IMR-90 (cell line): ENCODE results near the gene DEDD2. TPM values are rescaled to one million over a fixed set of nuclear protein-coding genes. Genes with fewer than 3 reads are reported as not detected.

Experiments used
- ATAC-seq: fragments of 200-7000 bp; cut with Tn5 transposase; 2 replicates; pipeline ENCODE4 v1.9.1; 2020; ENCODE audit warnings: low read depth, mild to moderate bottlenecking, moderate library complexity
- Bru-seq: library from RNA; stranded (reverse); fragments of 400-500 nt; gene quantifications from one replicate; lab custom pipeline; 2021; lab: Mats Ljungman, UMichigan
- BruChase-seq, 2 experiments: library from RNA; stranded (reverse); fragments of 400-500 nt; gene quantifications; one replicate each; lab custom pipeline; 2021; lab: Mats Ljungman, UMichigan
- BruUV-seq: library from RNA; stranded (reverse); fragments of 400-500 nt; replicated peaks from 2 replicates; lab custom pipeline; 2021; lab: Mats Ljungman, UMichigan
- CTCF ChIA-PET: fragments of 300-600 bp; formaldehyde crosslinking; extraction: SDS; loops from one replicate; lab custom pipeline; 2021; ENCODE audit warnings: antibody characterized with exemption; lab: Yijun Ruan, JAX
- POLR2A ChIA-PET: fragments of 300-600 bp; sonication (Branson Sonifier 250); formaldehyde crosslinking; loops from one replicate; lab custom pipeline; 2022; ENCODE audit warnings: antibody characterized with exemption; ENCODE audit not compliant: unreplicated experiment; lab: Charles Lee
- DNase-seq: peaks from one replicate; pipeline ENCODE4 v3.0.0; 2013
- H2AFZ ChIP-seq: replicated peaks from 2 replicates; pipeline ENCODE3; 2013; ENCODE audit warnings: low read length, mild to moderate bottlenecking; ENCODE audit not compliant: poor library complexity
- H2AK5ac ChIP-seq: 2 replicates; pipeline ENCODE4 v1.6.1; 2013; ENCODE audit warnings: low read depth, low read length, inconsistent platforms
- H2AK9ac ChIP-seq: replicated peaks from 2 replicates; pipeline ENCODE3; 2013; ENCODE audit warnings: mild to moderate bottlenecking, low read depth, low read length, moderate library complexity; ENCODE audit not compliant: poor library complexity
- H2BK120ac ChIP-seq: 2 replicates; pipeline ENCODE4 v1.6.1; 2013; ENCODE audit warnings: low read depth, low read length, inconsistent platforms
- H2BK15ac ChIP-seq: 3 replicates; pipeline ENCODE4 v1.6.1; 2013; ENCODE audit warnings: low read depth, low read length, inconsistent platforms
- H2BK20ac ChIP-seq: 2 replicates; pipeline ENCODE4 v1.6.1; 2013; ENCODE audit warnings: low read depth, mild to moderate bottlenecking, inconsistent platforms, low read length, moderate library complexity
- H2BK5ac ChIP-seq: 2 replicates; pipeline ENCODE4 v1.6.1; 2013; ENCODE audit warnings: mild to moderate bottlenecking, low read depth, low read length, inconsistent platforms; ENCODE audit not compliant: poor library complexity, severe bottlenecking
- H3K14ac ChIP-seq: replicated peaks from 2 replicates; pipeline ENCODE4 v1.6.1; 2013; ENCODE audit warnings: low read depth, low read length, inconsistent platforms
- H3K18ac ChIP-seq: 2 replicates; pipeline ENCODE4 v1.6.1; 2013; ENCODE audit warnings: low read depth, low read length, control low read depth
- H3K23ac ChIP-seq: 2 replicates; pipeline ENCODE4 v1.6.1; 2013; ENCODE audit warnings: low read depth, low read length, inconsistent platforms
- H3K27ac ChIP-seq: 2 replicates; pipeline ENCODE4 v1.5.1; 2013; ENCODE audit warnings: mild to moderate bottlenecking, control low read depth, low read length; ENCODE audit not compliant: insufficient read depth
- H3K27me3 ChIP-seq: 2 replicates; pipeline ENCODE4 v1.6.1; 2013; ENCODE audit warnings: low read length; ENCODE audit not compliant: control insufficient read depth, insufficient read depth
- H3K36me3 ChIP-seq: 2 replicates; pipeline ENCODE4 v1.6.1; 2013; ENCODE audit warnings: low read length, mixed read lengths; ENCODE audit not compliant: control insufficient read depth, insufficient read depth
- H3K4ac ChIP-seq: 2 replicates; pipeline ENCODE4 v1.6.1; 2013; ENCODE audit warnings: low read depth, low read length, inconsistent platforms
- H3K4me1 ChIP-seq: 2 replicates; pipeline ENCODE4 v1.6.1; 2013; ENCODE audit warnings: low read length, mixed read lengths; ENCODE audit not compliant: control insufficient read depth, insufficient read depth
- H3K4me2 ChIP-seq: 2 replicates; pipeline ENCODE4 v1.6.1; 2013; ENCODE audit warnings: low read depth, mild to moderate bottlenecking, control low read depth, low read length, moderate library complexity
- H3K4me3 ChIP-seq: 2 replicates; pipeline ENCODE4 v1.5.1; 2013; ENCODE audit warnings: low read depth, mild to moderate bottlenecking, control low read depth, low read length, moderate library complexity; ENCODE audit not compliant: insufficient read depth
- H3K56ac ChIP-seq: 2 replicates; pipeline ENCODE4 v1.6.1; 2013; ENCODE audit warnings: low read length, inconsistent platforms; ENCODE audit not compliant: insufficient read depth; ENCODE audit errors: extremely low read depth
- H3K79me1 ChIP-seq, 2 experiments: 2 replicates each; pipeline ENCODE4 v1.6.1; 2013; ENCODE audit warnings: low read length in 2 of 2, inconsistent platforms in 1 of 2, low read depth in 1 of 2
- H3K9ac ChIP-seq: 2 replicates; pipeline ENCODE4 v1.6.1; 2013; ENCODE audit warnings: low read depth, low read length, control low read depth
- H3K9me1 ChIP-seq: 2 replicates; pipeline ENCODE4 v1.6.1; 2013; ENCODE audit warnings: low read length, inconsistent platforms; ENCODE audit not compliant: insufficient read depth
- H3K9me3 ChIP-seq: 2 replicates; pipeline ENCODE4 v1.6.1; 2013; ENCODE audit warnings: low read length; ENCODE audit not compliant: control insufficient read depth, insufficient read depth
- H4K20me1 ChIP-seq: 2 replicates; pipeline ENCODE4 v1.6.1; 2013; ENCODE audit warnings: low read length, inconsistent platforms; ENCODE audit not compliant: insufficient read depth
- H4K5ac ChIP-seq: 2 replicates; pipeline ENCODE4 v1.6.1; 2013; ENCODE audit warnings: mild to moderate bottlenecking, low read depth, low read length, control low read depth
- H4K8ac ChIP-seq, 2 experiments: 2 replicates each; pipeline ENCODE4 v1.6.1; 2013; ENCODE audit warnings: low read depth in 2 of 2, low read length in 2 of 2, control low read depth in 1 of 2, inconsistent platforms in 1 of 2
- H4K91ac ChIP-seq: 2 replicates; pipeline ENCODE4 v1.6.1; 2013; ENCODE audit warnings: low read depth, low read length, inconsistent platforms; ENCODE audit not compliant: insufficient read depth
- BHLHE40 ChIP-seq: fragments of 150-350 bp; IDR thresholded peaks from 2 replicates; pipeline ENCODE4 v1.6.1; 2016; ENCODE audit warnings: mild to moderate bottlenecking, low read depth, low read length
- CEBPB ChIP-seq: IDR thresholded peaks from 2 replicates; pipeline ENCODE4 v1.6.1; 2012; ENCODE audit warnings: low read depth, low read length, improper control_type of control experiment
- CHD1 ChIP-seq: IDR thresholded peaks from 2 replicates; pipeline ENCODE4 v1.6.1; 2012; ENCODE audit warnings: low read depth, low read length, improper control_type of control experiment
- CTCF ChIP-seq: conservative IDR thresholded peaks from 2 replicates; pipeline ENCODE4 v1.5.1; 2012; ENCODE audit warnings: mild to moderate bottlenecking, low read depth, low read length, improper control_type of control experiment
- FOS ChIP-seq: fragments of 150-350 bp; IDR thresholded peaks from 2 replicates; pipeline ENCODE4 v1.6.1; 2016; ENCODE audit warnings: low read depth, low read length
- MAFK ChIP-seq: IDR thresholded peaks from 2 replicates; pipeline ENCODE4 v1.6.1; 2012; ENCODE audit warnings: low read depth, low read length, improper control_type of control experiment
- MAZ ChIP-seq: IDR thresholded peaks from 2 replicates; pipeline ENCODE4 v1.6.1; 2012; ENCODE audit warnings: low read depth, mild to moderate bottlenecking, low read length, improper control_type of control experiment, moderate library complexity, borderline replicate concordance
- NFE2L2 ChIP-seq: fragments of 150-350 bp; IDR thresholded peaks from 2 replicates; pipeline ENCODE4 v1.6.1; 2016; ENCODE audit warnings: low read depth, mild to moderate bottlenecking, low read length
- POLR2A ChIP-seq: IDR thresholded peaks from 2 replicates; pipeline ENCODE4 v1.6.1; 2012; ENCODE audit warnings: mild to moderate bottlenecking, low read depth, low read length
- RAD21 ChIP-seq: IDR thresholded peaks from 2 replicates; pipeline ENCODE4 v1.6.1; 2012; ENCODE audit warnings: low read length, improper control_type of control experiment
- RCOR1 ChIP-seq: IDR thresholded peaks from 2 replicates; pipeline ENCODE4 v1.6.1; 2012; ENCODE audit warnings: mild to moderate bottlenecking, low read length, improper control_type of control experiment; ENCODE audit not compliant: insufficient replicate concordance
- USF2 ChIP-seq: fragments of 150-350 bp; IDR thresholded peaks from 2 replicates; pipeline ENCODE4 v1.6.1; 2017; ENCODE audit warnings: mild to moderate bottlenecking, antibody characterized with exemption, low read length, low read depth
- whole genome bisulfite sequencing, 2 experiments: methylation state at CpG; one replicate each; pipeline versions ENCODE4 v1.1.5 to v1.1.7; 2013; ENCODE audit warnings: missing lambda C conversion rate in 2 of 2; ENCODE audit not compliant: insufficient read length in 1 of 2; ENCODE audit errors: extremely low coverage in 2 of 2; 5-methylcytosine and 5-hydroxymethylcytosine counted together
- dilution Hi-C: fragments of 300-500 bp; cut with HindIII; formaldehyde crosslinking; loops from one replicate; pipeline ENCODE4 v1.14.3; 2018; ENCODE audit warnings: low sequenced_read_pairs; ENCODE audit not compliant: unreplicated experiment
- in situ Hi-C: fragments of 300-500 bp; cut with MboI; formaldehyde crosslinking; loops from 3 replicates; pipeline ENCODE4 v1.14.3; 2019; ENCODE audit warnings: low sequenced_read_pairs, inconsistent platforms, mixed read lengths
- intact Hi-C: fragments of 100-400 bp; cut with micrococcal nuclease; formaldehyde crosslinking; loops from 2 replicates; pipeline ENCODE4 v1.10.0; 2022
- long read RNA-seq: library from polyadenylated mRNA; unstranded; transcript quantifications from one replicate; pipeline ENCODE4 v2.0.0, GENCODE V29; 2021; ENCODE audit not compliant: unreplicated experiment
- polyA plus RNA-seq, 3 experiments: library from polyadenylated mRNA; depleted of rRNA; stranded (reverse); fragments of >200 nt; gene quantifications; 2 replicates each; pipeline ENCODE4 v1.2.3, GENCODE V29; 2012; ENCODE audit warnings: low replicate concordance in 1 of 3
- total RNA-seq: library from RNA; depleted of rRNA; stranded (reverse); fragments of >200 nt; gene quantifications from 2 replicates; pipeline ENCODE4 v1.2.3, GENCODE V29; 2012; rRNA removed

The DEDD2 gene
- 8.1 and 8.2 TPM in 2 replicates for total RNA-seq
- polyA plus RNA-seq (2012; rRNA removed), result 21.0 and 26.1 TPM in 2 replicates
- 28.9 and 45.6 TPM in 2 replicates for polyA plus RNA-seq (2012; cell fraction: cytosol; rRNA removed)
- 21.5 and 40.6 TPM in 2 replicates for polyA plus RNA-seq (2012; cell fraction: nucleus; rRNA removed; ENCODE audit: low replicate concordance)
- Bru-seq, nascent RNA, result percentile 58 among the genes with signal in this experiment
- percentile 59 among the genes with signal in this experiment for BruChase-seq, experiment 1, labeled RNA remaining after a 6-hour chase
- percentile 59 among the genes with signal in this experiment for BruChase-seq, experiment 2, labeled RNA remaining after a 2-hour chase
- long read RNA-seq, transcript DEDD2-205 (5 exons, 1,183 nt), result major isoform, 14 of 38 reads
- long read RNA-seq, partial matches to known transcripts, result 7 of 38 reads
- long read RNA-seq, other reads (novel, unspliced or antisense), result 10 of 38 reads

DNA sequence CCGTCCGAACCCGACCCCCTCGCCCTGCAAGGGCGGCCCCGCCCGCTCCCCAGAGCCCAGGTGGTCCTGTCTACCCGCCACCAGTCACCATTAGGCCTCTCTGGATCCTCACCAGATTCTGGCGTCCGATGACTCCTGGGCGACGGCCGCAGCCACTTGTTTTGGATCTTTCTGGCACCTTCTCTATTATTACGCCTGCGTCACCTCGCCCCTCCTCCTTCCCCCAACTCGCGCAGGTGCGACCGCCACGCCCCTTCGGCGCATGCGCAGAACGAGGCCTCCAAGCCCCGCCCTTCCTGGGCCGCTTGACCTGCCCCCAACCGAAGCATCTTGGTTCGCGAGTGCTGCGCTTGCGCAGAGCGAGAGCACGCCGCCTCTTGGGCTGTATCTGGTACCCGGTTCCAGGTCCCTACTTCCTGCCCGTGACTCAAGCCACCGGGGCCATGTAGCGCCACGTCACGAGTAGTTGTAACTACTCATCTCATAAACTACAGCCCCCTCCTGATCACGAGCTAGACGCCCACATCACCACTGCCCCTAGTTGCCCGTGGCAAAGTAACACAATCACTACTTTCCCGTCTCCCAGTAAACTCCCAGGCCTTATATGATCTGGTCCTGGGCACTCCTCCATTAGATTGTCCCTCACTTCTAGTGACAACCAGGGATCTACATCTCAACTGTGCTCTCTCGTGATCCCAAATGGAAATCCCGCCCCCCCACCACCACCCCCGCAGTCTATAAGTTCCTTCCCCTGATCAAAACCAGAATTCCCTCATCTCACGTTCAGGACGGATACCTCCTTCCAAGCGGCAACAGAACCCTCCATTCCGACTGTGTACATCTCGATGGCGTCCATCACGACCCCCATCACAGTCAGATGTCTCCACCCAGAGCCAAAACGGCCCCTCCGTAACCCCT is at the start of gene DEDD2:
TSS of gene DEDD2 (minus strand) at position 158 of the 918 bp plus-strand sequence. CDS start 670 bp downstream, outside the sequence.
- H3K4me2 ChIP-seq, result peak within 1 kb of the TSS; percentile 67
- intact Hi-C loops, result no loop called here
- H3K27me3 ChIP-seq, result no peaks in the 10 kb centered on the region
- H2BK15ac ChIP-seq, result peak within 1 kb of the TSS; percentile 16; the same call in 1 of the 3 replicates
- H3K36me3 ChIP-seq, result peaks cover 4% of the 10 kb centered on the region
- H4K5ac ChIP-seq, result peak within 1 kb of the TSS; percentile 92
- H2BK120ac ChIP-seq, result peak within 1 kb of the TSS; percentile 92
- H4K20me1 ChIP-seq, result peaks cover 8% of the 10 kb centered on the region
- peak; percentile 81 for ATAC-seq
- peak within 1 kb of the TSS; percentile 67 for H2AFZ ChIP-seq
- dilution Hi-C loops, result no loop called here
- peak within 1 kb of the TSS; percentile 92 for H2AK9ac ChIP-seq
- H3K14ac ChIP-seq, result peak within 1 kb of the TSS; percentile 79
- peak within 1 kb of the TSS; percentile 92 for H4K91ac ChIP-seq
- BruUV-seq, result no TSS peak
- peak within 1 kb of the TSS; percentile 91 to 96 for H4K8ac ChIP-seq
- peak within 1 kb of the TSS; percentile 99 for H2AK5ac ChIP-seq
- peak within 1 kb of the TSS; percentile 77 for H3K4me3 ChIP-seq
- H2BK20ac ChIP-seq, result peak within 1 kb of the TSS; percentile 7
- H2BK5ac ChIP-seq, result peak within 1 kb of the TSS; percentile 80
- peak within 1 kb of the TSS; percentile 79 for H3K23ac ChIP-seq
- H3K79me1 ChIP-seq, result peaks cover 35 to 84% of the 10 kb centered on the region in 2 experiments
- peak within 1 kb of the TSS; percentile 87 for H3K18ac ChIP-seq
- peak; percentile 99 for DNase-seq
- in situ Hi-C loops, result no loop called here
- CTCF ChIA-PET, result no interaction called here
- POLR2A ChIA-PET, result no interaction called here
- peak within 1 kb of the TSS; percentile 65 for H3K27ac ChIP-seq
- WGBS, 2 experiments, result 15% methylated on average over 21 of the region's 57 CpGs; no CpG with 5 or more reads in 1 of the 2 experiments
- peak within 1 kb of the TSS; percentile 74 for H3K9ac ChIP-seq
- H3K4me1 ChIP-seq, result peaks cover 11% of the 10 kb centered on the region
- no peaks in the 10 kb centered on the region for H3K9me3 ChIP-seq
- peak within 1 kb of the TSS; percentile 89 for H3K4ac ChIP-seq
- peak within 1 kb of the TSS; percentile 62 for H3K56ac ChIP-seq
- H3K9me1 ChIP-seq, result peaks cover 7% of the 10 kb centered on the region
- TF ChIP-seq MAFK (no peak), RCOR1 (no peak), CEBPB (no peak), FOS (peak; percentile 62), USF2 (peak; percentile 57), MAZ (peak; percentile 87; the same call in 1 of the 2 replicates), CHD1 (no peak), BHLHE40 (peak; percentile 93), RAD21 (no peak), CTCF (no peak; the same call in 1 of the 2 replicates), POLR2A (peak; percentile 79), NFE2L2 (no peak)
